ENCODE measurements around the gene LRCH1. TPM values are rescaled to one million over a fixed set of nuclear protein-coding genes. Genes with fewer than 3 reads are reported as not detected.
A peak's percentile ranks its signal among the peaks of the same experiment; 100 is the strongest.

LRCH1 gene
- total RNA-seq, 4 donors from 2014 or later: 5.2 to 30.7 (median 17.1) TPM

- TF ChIP-seq POLR2AphosphoS5 (IDR thresholded peaks at IDR 0.05) (no peak), EP300 (IDR thresholded peaks at IDR 0.05; ENCODE audit: low read depth) (no peak), POLR2A (IDR thresholded peaks at IDR 0.05) (no peak), CTCF (IDR thresholded peaks at IDR 0.05) (no peak)
- Histone ChIP-seq H3K36me3 (no peaks in the 10 kb centered on the region), H3K4me1 (peaks cover 0 to 32% (median 7%) of the 10 kb centered on the region in 4 donors), H3K4me3 (no peak overlapping the region), H3K27me3 (no peaks in the 10 kb centered on the region), H3K9me3 (no peaks in the 10 kb centered on the region), H3K27ac (peak overlapping the region in 2 of 4 donors; percentile 5 to 60)
- WGBS, 2 donors (ENCODE audit: low coverage in 1 of 2): 30 to 44% methylated on average over 1 of the region's 1 CpG
- DNase-seq: no peak
- intact Hi-C loops (cut with DNase I; ENCODE audit: low total_unique reads): no loop called here
- in situ Hi-C loops (cut with MboI; ENCODE audit: low pct_ligation_motif_present in 1 of 4, low pct_unique_long_range_greater_than_20kb in 1 of 4, low sequenced_read_pairs in 3 of 4): no loop called here
Observed at GRCh38 chr13:46630431-46631178, 77.6 kb downstream of the LRCH1 start.

GRCh38 chr13:46631179-46631542 lies 78.2 kb downstream of the LRCH1 start:
- no peak overlapping the region for H3K4me3 ChIP-seq
- TF ChIP-seq POLR2AphosphoS5 (IDR thresholded peaks at IDR 0.05) (no peak), EP300 (IDR thresholded peaks at IDR 0.05; ENCODE audit: low read depth) (no peak), POLR2A (IDR thresholded peaks at IDR 0.05) (no peak), CTCF (IDR thresholded peaks at IDR 0.05) (no peak)
- in situ Hi-C loops (cut with MboI; ENCODE audit: low pct_ligation_motif_present in 1 of 4, low pct_unique_long_range_greater_than_20kb in 1 of 4, low sequenced_read_pairs in 3 of 4): no loop called here
- no peaks in the 10 kb centered on the region for H3K27me3 ChIP-seq
- H3K27ac ChIP-seq: no peak overlapping the region
- intact Hi-C loops (cut with DNase I; ENCODE audit: low total_unique reads): no loop called here
- H3K36me3 ChIP-seq: no peaks in the 10 kb centered on the region
- DNase-seq: no peak
- WGBS, 2 donors (ENCODE audit: low coverage in 1 of 2): 78 to 100% methylated on average over 1 to 2 of the region's 2 CpGs
- peaks cover 0 to 32% (median 7%) of the 10 kb centered on the region in 4 donors for H3K4me1 ChIP-seq
- no peaks in the 10 kb centered on the region for H3K9me3 ChIP-seq

- DNase-seq: no peak
- intact Hi-C loops (cut with DNase I; ENCODE audit: low total_unique reads): no loop called here
- H3K36me3 ChIP-seq: no peaks in the 10 kb centered on the region
- no peak overlapping the region for H3K27ac ChIP-seq
- H3K9me3 ChIP-seq: no peaks in the 10 kb centered on the region
- H3K27me3 ChIP-seq: no peaks in the 10 kb centered on the region
- 88 to 95% methylated on average over 2 of the region's 2 CpGs for WGBS, 2 donors (ENCODE audit: low coverage in 1 of 2)
- TF ChIP-seq CTCF (IDR thresholded peaks at IDR 0.05) (no peak), POLR2AphosphoS5 (IDR thresholded peaks at IDR 0.05) (no peak), EP300 (IDR thresholded peaks at IDR 0.05; ENCODE audit: low read depth) (no peak), POLR2A (IDR thresholded peaks at IDR 0.05) (no peak)
- H3K4me1 ChIP-seq: peaks cover 0 to 32% (median 7%) of the 10 kb centered on the region in 4 donors
- in situ Hi-C loops (cut with MboI; ENCODE audit: low pct_ligation_motif_present in 1 of 4, low pct_unique_long_range_greater_than_20kb in 1 of 4, low sequenced_read_pairs in 3 of 4): no loop called here
- no peak overlapping the region for H3K4me3 ChIP-seq
Observed at GRCh38 chr13:46632176-46632575, 79.2 kb downstream of the LRCH1 start.

- TF ChIP-seq EP300 (IDR thresholded peaks at IDR 0.05; ENCODE audit: low read depth): no peak
- TF ChIP-seq CTCF (IDR thresholded peaks at IDR 0.05): no peak
- no peak for TF ChIP-seq POLR2AphosphoS5 (IDR thresholded peaks at IDR 0.05)
- no peak for TF ChIP-seq POLR2A (IDR thresholded peaks at IDR 0.05)
- WGBS, 2 donors (ENCODE audit: low coverage in 1 of 2): 59 to 65% methylated on average over 3 of the region's 3 CpGs
- H3K27ac ChIP-seq: no peak overlapping the region
- peaks cover 0 to 32% (median 7%) of the 10 kb centered on the region in 4 donors for H3K4me1 ChIP-seq
- H3K9me3 ChIP-seq: no peaks in the 10 kb centered on the region
- in situ Hi-C loops (cut with MboI; ENCODE audit: low pct_ligation_motif_present in 1 of 4, low pct_unique_long_range_greater_than_20kb in 1 of 4, low sequenced_read_pairs in 3 of 4): no loop called here
- intact Hi-C loops (cut with DNase I; ENCODE audit: low total_unique reads): no loop called here
- no peaks in the 10 kb centered on the region for H3K36me3 ChIP-seq
- H3K4me3 ChIP-seq: no peak overlapping the region
- DNase-seq: no peak
- no peaks in the 10 kb centered on the region for H3K27me3 ChIP-seq
Observed at GRCh38 chr13:46633416-46633815, 80.4 kb downstream of the LRCH1 start.

Data from transverse colon (tissue), 4 donors.